CD14-positive monocyte (primary cell): ENCODE data around the gene ADAMTS18. TPM values are rescaled to one million over a fixed set of nuclear protein-coding genes. Genes with fewer than 3 reads are reported as not detected.

Source experiments
- DNase-seq, 3 donors: peaks; one replicate each; pipeline ENCODE4 v3.0.0-alpha.2; 2011 to 2022
- H2AFZ ChIP-seq: 2 replicates; pipeline ENCODE4 v1.6.0; 2012; ENCODE audit warnings: mild to moderate bottlenecking, low read depth, low read length, inconsistent platforms; ENCODE audit not compliant: insufficient read depth, poor library complexity, severe bottlenecking
- H3K27ac ChIP-seq, 2 donors: 1 replicate in 1 of 2; 2 replicates in 1 of 2; pipeline ENCODE4 v1.5.1; 2012 to 2013; ENCODE audit warnings: low read length in 2 of 2, control low read depth in 1 of 2, inconsistent platforms in 1 of 2, low read depth in 1 of 2, mild to moderate bottlenecking in 1 of 2
- H3K27me3 ChIP-seq, 2 donors: one replicate each; pipeline versions ENCODE4 v1.6.0 to v1.6.1; 2011 to 2013; ENCODE audit warnings: low read length in 2 of 2; ENCODE audit not compliant: control insufficient read depth in 2 of 2, insufficient read depth in 2 of 2
- H3K36me3 ChIP-seq, 2 donors: replicated peaks in 1 of 2; 1 replicate in 1 of 2; 2 replicates in 1 of 2; pipeline versions ENCODE4 v1.5.1 to v1.6.1; 2012 to 2013; ENCODE audit warnings: low read length in 2 of 2, control low read depth in 1 of 2, inconsistent platforms in 1 of 2, mild to moderate bottlenecking in 1 of 2; ENCODE audit not compliant: insufficient read depth in 2 of 2, control insufficient read depth in 1 of 2
- H3K4me1 ChIP-seq, 2 donors: 1 replicate in 1 of 2; 2 replicates in 1 of 2; pipeline versions ENCODE4 v1.5.1 to v1.6.1; 2012 to 2013; ENCODE audit warnings: low read length in 2 of 2, control low read depth in 1 of 2, inconsistent platforms in 1 of 2, mild to moderate bottlenecking in 1 of 2, moderate library complexity in 1 of 2; ENCODE audit not compliant: insufficient read depth in 2 of 2, control insufficient read depth in 1 of 2
- H3K4me2 ChIP-seq: replicated peaks from 2 replicates; pipeline ENCODE3; 2012; ENCODE audit warnings: low read length, moderate library complexity, mild to moderate bottlenecking; ENCODE audit not compliant: poor library complexity, severe bottlenecking; ENCODE audit errors: extremely low read depth
- H3K4me3 ChIP-seq, 3 experiments: fragments of 200-600 bp in 1 of 3; sonication (generic) in 1 of 3; replicated peaks in 1 of 3; 1 replicate in 2 of 3; 2 replicates in 1 of 3; pipeline ENCODE4 v1.5.1; 2011 to 2013; ENCODE audit warnings: low read length in 3 of 3, mild to moderate bottlenecking in 3 of 3, control low read depth in 2 of 3, low read depth in 2 of 3, inconsistent platforms in 1 of 3, moderate library complexity in 1 of 3
- H3K79me2 ChIP-seq: 2 replicates; pipeline ENCODE4 v1.6.0; 2012; ENCODE audit warnings: mild to moderate bottlenecking, control low read depth, inconsistent platforms, low read length, moderate library complexity; ENCODE audit not compliant: insufficient read depth
- H3K9ac ChIP-seq: 2 replicates; pipeline ENCODE4 v1.6.0; 2017; ENCODE audit warnings: low read length, mild to moderate bottlenecking; ENCODE audit not compliant: insufficient read depth, poor library complexity, severe bottlenecking
- H3K9me3 ChIP-seq, 2 donors: replicated peaks in 1 of 2; 1 replicate in 1 of 2; 2 replicates in 1 of 2; pipeline versions ENCODE4 v1.5.1 to v1.6.1; 2012 to 2013; ENCODE audit warnings: low read length in 2 of 2, control low read depth in 1 of 2; ENCODE audit not compliant: control insufficient read depth in 1 of 2, insufficient read depth in 1 of 2
- H4K20me1 ChIP-seq: 2 replicates; pipeline ENCODE4 v1.6.0; 2012; ENCODE audit warnings: mild to moderate bottlenecking, low read length, control low read depth, moderate library complexity; ENCODE audit not compliant: insufficient read depth
- H3K27ac Mint-ChIP-seq, 7 donors: one replicate each; pipeline ENCODE4 v1.8.0; 2020; ENCODE audit warnings: mild to moderate bottlenecking in 7 of 7, mixed read lengths in 7 of 7, moderate library complexity in 6 of 7, inconsistent platforms in 2 of 7
- H3K27me3 Mint-ChIP-seq, 3 donors: one replicate each; pipeline ENCODE4 v1.8.0; 2021 to 2022; ENCODE audit warnings: low read depth in 3 of 3, mild to moderate bottlenecking in 3 of 3, mixed read lengths in 3 of 3, moderate library complexity in 3 of 3, inconsistent platforms in 1 of 3
- H3K36me3 Mint-ChIP-seq, 2 donors: one replicate each; pipeline ENCODE4 v1.8.0; 2020; ENCODE audit warnings: mixed read lengths in 2 of 2, inconsistent platforms in 1 of 2, mild to moderate bottlenecking in 1 of 2
- H3K4me1 Mint-ChIP-seq: one replicate; pipeline ENCODE4 v1.8.0; 2020; ENCODE audit warnings: mild to moderate bottlenecking, mixed read lengths
- H3K4me3 Mint-ChIP-seq, 2 donors: one replicate each; pipeline ENCODE4 v1.8.0; 2020; ENCODE audit warnings: mild to moderate bottlenecking in 2 of 2, mixed read lengths in 2 of 2, moderate library complexity in 1 of 2
- H3K9me3 Mint-ChIP-seq, 7 donors: one replicate each; pipeline ENCODE4 v1.8.0; 2020 to 2022; ENCODE audit warnings: mixed read lengths in 7 of 7, mild to moderate bottlenecking in 6 of 7, moderate library complexity in 6 of 7, inconsistent platforms in 2 of 7
- CTCF ChIP-seq: fragments of 200-600 bp; IDR thresholded peaks from one replicate; pipeline ENCODE4 v1.8.0; 2022; ENCODE audit warnings: antibody characterized with exemption, mild to moderate bottlenecking
- WGBS: methylation state at CpG from one replicate; pipeline ENCODE4 v1.1.5; 2013; ENCODE audit warnings: missing lambda C conversion rate; ENCODE audit not compliant: insufficient coverage; 5-methylcytosine and 5-hydroxymethylcytosine counted together
- intact Hi-C, 2 donors: fragments of 100-400 bp; cut with micrococcal nuclease; formaldehyde crosslinking; loops; one replicate each; pipeline versions ENCODE4 v1.15.0 to v1.15.1; 2023
- polyA plus RNA-seq, 3 donors: library from polyadenylated mRNA; depleted of rRNA in 1 of 3; unstranded in 2 of 3; stranded (reverse) in 1 of 3; fragments of 300-500 nt in 2 of 3; fragments of >200 nt in 1 of 3; fragmentation: Illumina TruSeq in 2 of 3; gene quantifications; 1 replicate in 2 of 3; 2 replicates in 1 of 3; pipeline ENCODE4 v1.2.3, GENCODE V29; 2012 to 2021

The ADAMTS18 gene
- polyA plus RNA-seq, 3 donors: not detected

- intact Hi-C loops: no loop called here
- H3K27ac ChIP-seq: no peak overlapping the region
- no peaks in the 10 kb centered on the region for H3K4me1 ChIP-seq
- TF ChIP-seq CTCF: no peak
- H3K4me2 ChIP-seq: no peak overlapping the region
- H4K20me1 ChIP-seq: no peaks in the 10 kb centered on the region
- H3K79me2 ChIP-seq: no peaks in the 10 kb centered on the region
- no peaks in the 10 kb centered on the region for H3K4me1 Mint-ChIP-seq
- H3K36me3 ChIP-seq: no peaks in the 10 kb centered on the region
- H3K9ac ChIP-seq: no peak overlapping the region
- no peak overlapping the region for H3K4me3 ChIP-seq
- WGBS: no CpG with 5 or more reads among the region's 1 CpG
- H3K9me3 Mint-ChIP-seq: peaks cover 0 to 3% (median 0%) of the 10 kb centered on the region in 7 donors
- H3K27ac Mint-ChIP-seq: no peak overlapping the region
- H3K27me3 Mint-ChIP-seq: no peaks in the 10 kb centered on the region
- no peak overlapping the region for H3K4me3 Mint-ChIP-seq
- no peak for DNase-seq
- H3K27me3 ChIP-seq: no peaks in the 10 kb centered on the region
- H3K9me3 ChIP-seq: no peaks in the 10 kb centered on the region
- H2AFZ ChIP-seq: no peak overlapping the region
- H3K36me3 Mint-ChIP-seq: no peaks in the 10 kb centered on the region
These were observed 135.4 kb downstream of the ADAMTS18 start for GRCh38 chr16:77299395-77299794.

DNA sequence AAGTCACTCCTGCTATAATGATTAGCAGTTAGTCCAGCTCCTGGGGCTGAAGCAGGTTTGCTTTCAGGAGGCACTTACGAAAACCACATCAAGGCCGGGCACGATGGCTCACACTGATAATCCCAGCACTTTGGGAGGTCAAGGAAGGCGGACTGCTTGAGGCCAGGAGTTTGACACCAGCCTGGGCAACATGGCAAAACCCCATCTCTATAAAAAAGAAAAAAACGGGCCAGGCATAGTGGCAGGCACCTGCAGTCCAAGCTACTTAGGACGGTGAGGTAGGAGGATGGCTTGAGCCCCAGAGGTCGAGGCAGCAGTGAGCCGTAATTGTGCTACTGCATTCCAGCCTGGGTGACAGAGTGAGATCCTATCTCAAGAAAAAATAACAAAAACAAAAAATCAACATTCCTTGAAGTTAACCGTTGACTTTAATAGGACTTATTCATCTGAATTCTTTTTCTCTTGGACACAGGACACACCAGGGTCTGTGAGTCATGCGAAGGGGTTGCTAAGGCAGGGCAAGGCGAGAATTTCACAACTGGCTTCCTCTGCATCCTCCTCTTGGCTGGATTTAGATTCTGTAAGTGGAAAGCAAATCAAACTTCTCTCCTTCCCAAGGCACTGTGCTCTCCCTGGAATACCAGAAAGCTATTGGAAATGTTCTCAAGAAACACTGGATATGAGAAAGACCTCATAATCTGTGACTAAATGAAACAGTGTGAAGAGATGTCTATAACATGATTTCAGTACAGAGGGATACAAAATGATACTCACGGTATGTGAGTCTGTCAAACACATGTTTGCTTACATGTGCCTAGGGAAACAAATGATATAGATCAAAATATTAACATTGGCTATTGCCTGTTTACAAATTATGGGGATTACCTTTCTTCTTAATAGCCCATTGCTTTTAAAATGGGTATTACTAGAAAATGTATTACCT, 136.1 kb downstream of the ADAMTS18 start:
- no peak overlapping the region for H3K4me2 ChIP-seq
- H3K9ac ChIP-seq: no peak overlapping the region
- Mint-ChIP-seq H3K9me3 (peaks cover 0 to 2% (median 0%) of the 10 kb centered on the region in 7 donors), H3K36me3 (no peaks in the 10 kb centered on the region), H3K4me3 (no peak overlapping the region), H3K27ac (no peak overlapping the region), H3K27me3 (no peaks in the 10 kb centered on the region), H3K4me1 (no peaks in the 10 kb centered on the region)
- no peaks in the 10 kb centered on the region for H3K36me3 ChIP-seq
- no peaks in the 10 kb centered on the region for H3K4me1 ChIP-seq
- intact Hi-C loops: no loop called here
- 65% methylated on average over 4 of the region's 12 CpGs for WGBS
- no peaks in the 10 kb centered on the region for H3K9me3 ChIP-seq
- TF ChIP-seq CTCF: no peak
- no peak overlapping the region for H2AFZ ChIP-seq
- H3K4me3 ChIP-seq: no peak overlapping the region
- no peaks in the 10 kb centered on the region for H4K20me1 ChIP-seq
- no peaks in the 10 kb centered on the region for H3K79me2 ChIP-seq
- H3K27me3 ChIP-seq: no peaks in the 10 kb centered on the region
- no peak overlapping the region for H3K27ac ChIP-seq
- no peak for DNase-seq
